ENCODE data around the gene TAL1.

DNA sequence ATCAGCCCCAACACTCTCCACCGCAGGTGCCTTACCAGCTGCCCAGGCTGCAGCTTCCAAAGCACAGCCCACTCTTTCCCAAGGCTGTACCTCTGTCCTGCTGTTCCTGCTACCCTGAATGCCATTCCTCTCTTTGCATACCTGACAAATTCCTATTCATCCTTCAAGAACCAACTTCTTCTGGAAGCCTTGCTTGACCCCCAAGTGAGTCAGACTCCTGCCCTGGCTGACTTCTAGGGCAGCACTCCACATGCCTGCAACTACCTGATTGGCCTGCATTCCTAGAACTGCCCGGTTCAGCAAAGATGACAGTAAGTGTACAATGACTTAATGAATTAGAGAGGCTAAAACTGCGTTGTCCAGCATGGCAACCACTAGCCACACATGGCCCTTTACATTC, 21.4 kb downstream of the TAL1 start:
- TF ChIP-seq YY1 (IDR thresholded peaks at IDR 0.05; ENCODE audit: insufficient read depth, insufficient read length) (no peak), ZNF274 (IDR thresholded peaks at IDR 0.05; ENCODE audit: low read depth, low read length) (no peak), SUZ12 (IDR thresholded peaks at IDR 0.05; ENCODE audit: extremely low read depth, insufficient read depth, insufficient read length) (no peak)

Measured in NT2/D1 (cell line).